Renal cortical epithelial cell (primary cell): Measurements from ENCODE around the gene CACNA1B. TPM values are rescaled to one million over a fixed set of nuclear protein-coding genes. Genes with fewer than 3 reads are reported as not detected.
"Not testable (repeated sequence)": the region's sequence is repeated elsewhere in the genome, so short reads cannot be mapped to it uniquely, and the experiment has no call there.

Experiments used
- DNase-seq: peaks from one replicate; pipeline ENCODE4 v3.0.0-alpha.2; 2011; ENCODE audit warnings: low read depth
- total RNA-seq: library from RNA; depleted of rRNA; stranded (reverse); fragments of >200 nt; gene quantifications from 2 replicates; pipeline ENCODE4 v1.2.3, GENCODE V29; 2014

The CACNA1B gene
- total RNA-seq, 1 donor from 2014 or later = 0.05 TPM

DNA sequence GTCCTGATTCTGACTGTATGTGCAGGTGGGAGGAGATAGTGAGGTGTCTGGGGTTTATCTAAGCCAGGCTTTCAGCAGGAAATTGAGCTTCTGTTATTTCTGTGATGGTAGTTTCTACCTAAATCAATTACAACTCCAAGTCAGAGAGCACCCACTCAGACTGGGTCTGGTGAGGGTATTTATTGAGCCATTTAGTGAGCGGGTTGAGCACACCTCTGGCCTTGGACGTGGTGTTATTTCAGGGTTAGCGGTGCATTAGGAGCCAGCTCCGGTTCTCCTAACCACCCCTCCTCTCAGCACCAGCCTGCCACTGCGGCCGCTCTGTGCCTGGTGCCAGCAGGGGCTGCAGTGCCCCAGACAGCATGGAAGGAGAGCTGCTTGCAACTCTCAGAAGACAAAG is 238.9 kb downstream of the CACNA1B start:
- DNase-seq = no peak

DNA sequence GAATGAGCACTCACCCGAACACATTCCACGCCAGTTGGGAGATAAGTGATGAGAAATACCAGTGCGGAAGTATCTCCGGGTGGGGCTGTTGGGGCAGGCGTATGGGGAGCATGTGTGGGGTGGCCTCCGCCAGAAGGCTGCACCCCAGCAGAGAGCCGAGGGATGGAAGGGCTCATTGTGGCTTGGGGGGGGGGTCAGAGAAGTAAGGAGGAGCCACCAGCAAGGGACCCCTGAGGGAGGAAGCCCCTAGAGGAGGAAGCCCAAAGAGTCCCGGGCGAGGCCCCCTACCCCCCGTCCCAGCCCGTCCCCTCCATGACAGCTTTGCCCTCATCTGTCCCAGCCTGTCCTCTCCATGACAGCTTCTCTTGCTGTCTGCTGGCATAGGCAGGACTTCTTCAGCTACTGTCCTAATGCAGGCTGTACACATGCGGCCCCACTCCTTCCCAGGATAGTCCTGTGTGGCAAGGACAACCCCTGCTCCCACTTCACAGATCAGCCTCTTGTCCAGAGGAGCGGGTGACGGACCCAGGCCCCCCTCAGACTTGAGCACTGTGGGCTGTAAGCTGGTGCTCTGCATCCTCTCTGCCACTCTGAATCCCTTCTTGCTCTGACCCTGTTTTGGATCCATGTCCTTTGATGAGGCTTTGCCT is 239.6 kb downstream of the CACNA1B start:
- no peak for DNase-seq

GRCh38 chr9:138117836-138118235 is 240.3 kb downstream of the CACNA1B start:
- DNase-seq = no peak

DNA sequence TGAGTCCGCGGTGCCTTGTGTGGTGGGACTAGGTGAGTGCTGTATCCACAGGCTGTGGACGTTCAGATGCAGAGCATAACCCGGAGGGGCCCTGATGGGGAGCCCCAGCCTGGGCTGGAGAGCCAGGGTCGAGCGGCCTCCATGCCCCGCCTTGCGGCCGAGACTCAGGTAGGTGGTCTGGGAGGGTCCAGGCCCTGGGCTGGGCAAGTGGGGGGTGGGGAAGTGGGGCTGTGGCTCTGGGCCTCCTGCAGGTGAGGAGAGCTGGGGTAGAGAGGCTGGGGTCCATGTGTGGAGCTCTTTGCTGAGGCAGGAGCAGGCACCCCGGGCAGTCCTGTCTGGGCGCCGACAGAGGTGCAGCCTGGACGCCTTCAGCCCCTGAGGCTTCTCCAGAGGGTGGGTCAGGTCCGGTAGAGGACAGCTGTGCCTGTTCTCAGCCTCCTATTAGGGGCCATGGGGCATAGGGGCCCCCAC is 241.1 kb downstream of the CACNA1B start:
- DNase-seq = no peak

- DNase-seq = no peak
Measured at GRCh38 chr9:138119202-138120027, 241.8 kb downstream of the CACNA1B start.

GRCh38 chr9:138120072-138120471 is 242.5 kb downstream of the CACNA1B start:
- no peak for DNase-seq

GRCh38 chr9:138120511-138121437 is 243.2 kb downstream of the CACNA1B start:
- DNase-seq = no peak

DNA sequence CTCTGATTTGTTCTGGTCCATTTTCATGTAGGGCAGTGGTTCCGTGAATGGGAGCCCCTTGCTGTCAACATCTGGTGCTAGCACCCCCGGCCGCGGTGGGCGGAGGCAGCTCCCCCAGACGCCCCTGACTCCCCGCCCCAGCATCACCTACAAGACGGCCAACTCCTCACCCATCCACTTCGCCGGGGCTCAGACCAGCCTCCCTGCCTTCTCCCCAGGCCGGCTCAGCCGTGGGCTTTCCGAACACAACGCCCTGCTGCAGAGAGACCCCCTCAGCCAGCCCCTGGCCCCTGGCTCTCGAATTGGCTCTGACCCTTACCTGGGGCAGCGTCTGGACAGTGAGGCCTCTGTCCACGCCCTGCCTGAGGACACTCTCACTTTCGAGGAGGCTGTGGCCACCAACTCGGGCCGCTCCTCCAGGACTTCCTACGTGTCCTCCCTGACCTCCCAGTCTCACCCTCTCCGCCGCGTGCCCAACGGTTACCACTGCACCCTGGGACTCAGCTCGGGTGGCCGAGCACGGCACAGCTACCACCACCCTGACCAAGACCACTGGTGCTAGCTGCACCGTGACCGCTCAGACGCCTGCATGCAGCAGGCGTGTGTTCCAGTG is 244.0 kb downstream of the CACNA1B start:
- no peak for DNase-seq

- DNase-seq = no peak
Measured at GRCh38 chr9:138122201-138122600, 244.6 kb downstream of the CACNA1B start.

GRCh38 chr9:138122676-138123075 is 245.1 kb downstream of the CACNA1B start:
- DNase-seq = no peak

GRCh38 chr9:138123086-138123485 is 245.5 kb downstream of the CACNA1B start:
- DNase-seq = no peak

DNA sequence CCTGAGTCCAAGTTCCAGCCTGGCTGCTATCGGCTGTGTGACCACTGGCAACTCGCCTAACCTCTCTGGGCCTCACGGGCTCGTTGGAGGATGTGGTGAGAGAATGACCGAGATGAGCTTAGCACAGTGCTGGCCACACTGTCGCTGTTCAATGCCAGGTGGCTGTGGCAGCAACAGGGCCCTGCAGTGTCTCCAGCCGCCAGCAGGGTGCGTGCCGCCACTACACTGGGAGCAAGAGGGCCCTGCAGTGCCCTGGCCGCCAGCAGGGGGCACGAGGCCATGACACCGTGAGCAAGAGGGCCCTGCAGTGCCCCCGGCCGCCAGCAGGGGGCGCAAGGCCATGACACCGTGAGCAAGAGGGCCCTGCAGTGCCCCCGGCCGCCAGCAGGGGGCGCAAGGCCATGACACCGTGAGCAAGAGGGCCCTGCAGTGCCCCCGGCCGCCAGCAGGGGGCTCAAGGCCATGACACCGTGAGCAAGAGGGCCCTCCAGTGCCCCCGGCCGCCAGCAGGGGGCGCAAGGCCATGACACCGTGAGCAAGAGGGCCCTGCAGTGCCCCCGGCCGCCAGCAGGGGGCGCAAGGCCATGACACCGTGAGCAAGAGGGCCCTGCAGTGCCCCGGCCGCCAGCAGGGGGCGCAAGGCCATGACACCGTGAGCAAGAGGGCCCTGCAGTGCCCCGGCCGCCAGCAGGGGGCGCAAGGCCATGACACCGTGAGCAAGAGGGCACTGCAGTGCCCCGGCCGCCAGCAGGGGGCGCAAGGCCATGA is 248.7 kb downstream of the CACNA1B start:
- not testable (repeated sequence) for DNase-seq

DNA sequence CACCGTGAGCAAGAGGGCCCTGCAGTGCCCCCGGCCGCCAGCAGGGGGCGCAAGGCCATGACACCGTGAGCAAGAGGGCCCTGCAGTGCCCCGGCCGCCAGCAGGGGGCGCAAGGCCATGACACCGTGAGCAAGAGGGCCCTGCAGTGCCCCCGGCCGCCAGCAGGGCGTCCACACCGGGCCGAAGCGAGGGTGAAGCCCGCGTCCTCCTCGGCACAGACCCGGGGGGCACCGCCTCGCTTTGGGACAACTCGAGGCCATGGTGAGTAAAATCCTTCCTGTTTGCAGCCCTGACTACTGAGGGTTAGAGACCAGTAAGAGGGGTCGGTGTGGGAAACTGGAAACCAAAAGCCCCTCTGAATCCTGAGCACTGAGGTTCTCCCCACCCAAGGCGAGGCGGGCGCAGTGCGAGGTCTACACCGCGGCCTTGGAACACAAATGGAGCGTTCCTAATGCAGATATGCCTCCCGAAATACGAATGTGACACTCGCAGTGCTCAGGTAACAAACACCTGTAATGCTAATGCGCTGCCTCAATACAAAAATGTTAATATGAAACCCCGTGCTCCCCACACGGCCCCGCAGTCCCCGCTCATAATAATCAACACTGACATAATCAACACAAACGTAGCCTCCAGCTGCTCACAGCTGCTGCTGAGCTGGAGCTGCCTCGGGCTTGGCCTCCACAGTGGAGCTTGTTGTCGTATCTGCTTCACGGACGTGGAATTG is 249.4 kb downstream of the CACNA1B start:
- not testable (repeated sequence) for DNase-seq

DNA sequence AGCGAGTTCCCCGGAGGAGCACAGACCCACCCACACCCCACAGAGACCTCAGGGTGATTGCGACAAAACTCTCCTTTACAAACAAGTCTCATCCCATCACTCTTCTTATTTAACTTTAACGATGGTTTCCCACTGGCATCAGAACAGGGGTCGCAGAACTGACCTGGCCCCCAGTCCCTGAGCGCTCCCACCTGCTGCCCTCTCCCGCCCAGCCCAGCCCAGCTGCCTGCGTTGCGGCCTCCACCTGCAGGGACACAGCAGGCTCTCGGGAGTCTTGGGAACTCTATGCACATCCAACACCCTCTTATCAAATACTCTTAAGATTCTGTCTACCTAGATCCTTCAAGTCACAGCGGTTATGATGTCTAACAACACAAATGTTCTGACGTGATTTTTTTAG is 250.4 kb downstream of the CACNA1B start:
- DNase-seq = not testable (repeated sequence)

GRCh38 chr9:138129318-138129717 is 251.7 kb downstream of the CACNA1B start:
- DNase-seq = not testable (repeated sequence)

- not testable (repeated sequence) for DNase-seq
Measured at GRCh38 chr9:138132946-138133705, 255.5 kb downstream of the CACNA1B start.

- DNase-seq = not testable (repeated sequence)
Measured at GRCh38 chr9:138134581-138134980, 257.0 kb downstream of the CACNA1B start.

DNA sequence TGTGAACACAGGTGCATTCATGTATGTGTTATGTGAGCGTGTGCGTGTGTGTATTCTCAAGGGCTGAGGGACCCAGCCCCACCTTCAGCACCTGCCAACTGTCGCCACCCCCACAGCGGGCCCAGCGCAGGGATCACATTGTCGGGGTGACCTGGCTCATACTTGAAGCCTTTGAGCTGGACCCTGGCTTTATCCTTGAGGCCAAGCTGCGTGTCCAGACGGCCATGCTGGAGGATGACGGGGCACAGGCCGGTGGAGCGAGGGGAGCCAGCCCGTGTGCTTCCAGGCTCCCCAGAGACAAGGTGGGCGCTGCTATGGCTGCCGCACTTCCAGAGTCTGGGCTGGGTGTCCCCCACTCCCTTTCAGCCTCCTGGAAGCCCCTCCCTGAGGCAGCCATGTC is 261.5 kb downstream of the CACNA1B start:
- DNase-seq = not testable (repeated sequence)

GRCh38 chr9:138140980-138141379 is 263.4 kb downstream of the CACNA1B start:
- not testable (repeated sequence) for DNase-seq
